Activated T-helper 1 cell treated with Interleukin-2 at 50 U/mL for 16 hours (primary cell): ENCODE measurements around the gene SH3RF2.
"Not testable (repeated sequence)": the region's sequence is repeated elsewhere in the genome, so short reads cannot be mapped to it uniquely, and the experiment has no call there.

Experiments
- DNase-seq: peaks from one replicate; pipeline ENCODE4 v3.0.0-alpha.2; 2020; ENCODE audit warnings: low read depth

SH3RF2 gene

GRCh38 chr5:145980259-145980658 lies 43.9 kb downstream of the SH3RF2 start:
- no peak for DNase-seq

GRCh38 chr5:145980718-145981117 lies 44.3 kb downstream of the SH3RF2 start:
- DNase-seq: no peak

DNA sequence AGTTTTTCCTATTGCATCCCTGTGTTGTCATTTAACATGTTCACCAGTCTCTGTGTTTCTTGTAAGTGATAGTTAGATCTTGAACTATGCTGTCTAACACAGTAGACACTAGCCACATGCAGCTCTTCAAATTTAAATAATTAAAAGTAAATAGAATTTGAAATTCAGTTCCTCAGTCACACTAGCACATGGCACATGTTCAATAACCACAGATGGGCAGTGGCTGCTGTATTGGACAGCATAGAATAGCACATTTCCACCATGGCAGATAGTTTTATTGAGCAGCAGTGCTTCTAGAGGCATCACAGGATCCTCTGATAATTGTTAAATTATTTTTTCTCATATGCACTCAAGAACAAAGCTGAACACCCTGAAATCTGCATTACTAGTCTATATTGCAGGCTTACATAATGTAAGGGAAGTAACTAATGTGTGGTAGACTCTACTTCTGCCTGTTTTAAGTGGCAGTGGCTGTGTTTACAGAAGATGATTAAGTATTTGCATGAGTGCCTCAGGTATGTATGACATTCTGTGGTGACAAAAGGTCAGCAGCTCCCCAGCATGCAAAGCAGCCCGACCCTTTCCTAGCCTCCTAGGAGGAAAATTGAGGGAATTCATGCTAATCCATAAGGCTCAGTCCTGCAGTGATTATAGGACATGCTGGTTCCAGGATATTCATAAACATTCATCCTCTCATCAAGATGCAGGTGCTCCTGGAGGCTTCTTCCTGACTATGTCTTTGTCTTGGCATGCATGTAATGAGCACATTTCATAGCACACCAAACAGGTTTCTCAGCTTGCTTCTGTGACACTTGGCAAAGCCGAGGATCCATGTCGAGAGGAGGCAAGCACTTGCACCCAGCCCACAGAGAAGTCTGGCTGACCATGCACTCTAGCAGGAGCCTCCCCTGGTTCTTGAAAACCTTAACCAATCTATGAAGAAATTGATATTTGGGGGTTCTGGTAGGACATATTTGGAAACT lies 45.5 kb downstream of the SH3RF2 start:
- no peak for DNase-seq

DNA sequence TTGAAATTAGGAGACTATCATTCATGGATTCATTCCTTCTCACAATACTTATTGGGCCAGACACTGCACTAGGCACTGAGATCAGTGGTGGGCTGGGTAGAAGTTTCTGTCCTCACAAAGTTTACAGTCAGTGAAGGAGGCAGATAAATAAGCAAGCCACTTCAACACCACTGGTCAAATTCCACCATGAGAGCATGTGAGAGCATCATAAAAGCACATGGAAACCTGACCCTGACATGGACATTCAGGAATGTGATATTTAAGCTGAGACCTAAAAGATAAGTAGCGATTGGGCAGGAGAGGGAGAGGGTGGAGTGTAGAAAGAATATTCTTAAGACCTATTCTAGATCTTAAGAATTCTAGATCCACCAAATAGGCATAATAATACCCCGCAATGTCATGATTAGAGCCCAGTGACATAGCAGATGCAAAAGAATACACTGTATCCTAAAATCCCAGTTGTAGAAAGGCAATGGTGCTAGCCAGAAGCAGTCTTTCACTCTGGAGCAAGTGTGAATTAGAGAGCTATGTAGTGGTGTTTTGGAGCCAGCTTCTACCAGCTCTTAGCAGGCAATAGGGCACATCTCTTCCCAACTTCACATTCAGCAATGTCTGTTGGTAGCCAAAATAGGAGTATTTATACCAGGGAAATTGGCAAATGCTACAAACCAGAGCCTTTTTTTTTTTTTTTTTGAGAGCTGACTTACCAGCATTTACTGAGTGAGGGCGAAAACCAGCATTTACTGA lies 46.4 kb downstream of the SH3RF2 start:
- DNase-seq: no peak

- DNase-seq: no peak
These were observed 47.1 kb downstream of the SH3RF2 start for GRCh38 chr5:145983446-145983845.

DNA sequence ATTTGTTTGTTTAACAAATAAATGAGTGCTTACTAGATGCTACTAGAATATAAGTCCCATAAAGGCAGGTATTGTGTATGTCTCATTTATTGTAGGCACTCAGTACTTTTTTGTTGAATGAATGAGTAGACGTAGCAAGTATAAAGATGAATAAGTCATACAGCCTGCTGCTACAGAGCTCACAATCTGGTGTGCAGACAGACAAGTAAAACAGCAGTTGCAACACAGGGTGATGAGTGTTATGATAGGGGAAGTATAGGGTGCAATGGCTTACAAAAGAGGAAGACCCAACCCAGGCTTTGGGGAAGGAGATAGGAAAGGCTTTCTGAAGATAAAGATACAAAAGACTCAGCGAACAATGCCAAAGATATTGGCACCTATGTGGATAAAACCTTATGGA lies 47.7 kb downstream of the SH3RF2 start:
- no peak for DNase-seq

DNA sequence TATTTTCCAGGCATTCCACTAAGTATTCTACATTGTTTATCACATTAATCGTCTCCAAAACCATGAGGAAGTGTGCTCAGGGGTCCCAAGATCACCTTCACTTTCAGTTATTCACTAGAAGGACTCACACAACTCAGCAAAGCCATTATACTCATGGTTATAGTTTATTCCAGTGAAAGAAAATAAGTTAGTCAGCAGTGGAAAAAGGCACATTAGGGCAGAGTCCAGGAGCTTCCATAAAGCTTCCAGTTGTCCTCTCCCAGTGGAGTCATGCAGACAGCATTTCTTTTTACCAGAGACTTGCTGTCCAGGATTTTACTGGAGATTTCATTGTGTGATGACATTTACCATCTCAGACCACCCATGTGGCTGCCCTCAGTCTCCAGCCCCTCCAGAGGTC lies 51.5 kb downstream of the SH3RF2 start:
- no peak for DNase-seq

- DNase-seq: no peak
These were observed 52.6 kb downstream of the SH3RF2 start for GRCh38 chr5:145988993-145989392.

- DNase-seq: no peak
These were observed 53.0 kb downstream of the SH3RF2 start for GRCh38 chr5:145989428-145989827.

GRCh38 chr5:145990170-145990569 lies 53.8 kb downstream of the SH3RF2 start:
- DNase-seq: no peak

- no peak for DNase-seq
These were observed 54.7 kb downstream of the SH3RF2 start for GRCh38 chr5:145991044-145991575.

DNA sequence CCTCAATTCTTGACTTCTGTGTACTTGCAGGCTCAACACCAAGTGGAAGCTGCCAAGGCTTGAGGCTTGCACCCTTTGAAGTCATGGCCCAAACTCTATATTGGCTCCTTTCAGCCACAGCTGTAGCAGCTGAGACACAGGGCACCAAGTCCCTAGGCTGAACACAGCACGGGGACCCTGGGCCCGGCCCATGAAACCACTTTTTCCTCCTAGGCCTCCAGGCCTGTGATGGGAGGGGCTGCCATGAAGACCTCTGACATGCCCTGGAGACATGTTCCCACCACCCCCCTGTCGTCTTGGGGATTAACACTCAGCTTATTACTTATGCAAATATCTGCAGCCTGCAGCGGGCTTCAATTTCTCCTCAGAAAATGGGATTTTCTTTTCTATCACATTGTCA lies 57.2 kb downstream of the SH3RF2 start:
- not testable (repeated sequence) for DNase-seq

DNA sequence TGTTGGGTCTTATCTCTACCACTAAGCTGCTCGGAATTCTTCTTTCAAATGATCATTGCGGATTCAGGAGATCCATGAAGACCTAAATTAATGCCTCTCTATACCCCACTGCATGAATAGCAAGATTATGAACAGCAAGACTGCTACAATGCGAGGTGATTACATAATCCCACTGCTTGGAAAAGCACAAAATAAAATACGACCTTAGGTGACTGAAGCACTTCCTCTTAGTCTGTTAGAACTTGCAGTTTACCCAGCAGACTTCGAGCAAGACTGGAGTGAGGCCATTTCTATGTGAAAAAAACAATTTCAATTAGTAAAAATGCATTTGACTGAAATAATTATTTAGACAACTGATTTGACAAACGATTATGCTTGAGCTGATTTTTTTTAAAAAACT lies 59.8 kb downstream of the SH3RF2 start:
- DNase-seq: no peak

DNA sequence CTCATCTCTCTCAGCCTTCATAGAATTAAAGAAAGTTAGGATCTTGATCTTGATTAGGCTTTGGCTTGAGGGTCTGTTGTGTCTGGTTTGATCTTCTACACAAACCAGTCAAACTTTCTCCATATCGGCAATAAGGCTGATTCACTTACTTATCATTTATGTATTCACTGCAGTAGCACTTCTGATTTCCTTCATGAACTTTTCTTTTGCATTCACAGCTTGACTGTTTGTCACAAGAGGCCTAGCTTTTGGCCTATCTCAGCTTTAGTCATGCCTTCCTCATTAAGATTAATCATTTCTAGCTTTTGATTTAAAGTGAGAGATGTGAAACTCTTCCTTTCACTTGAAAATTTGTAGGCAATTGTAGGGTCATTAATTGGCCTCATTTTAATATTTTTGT lies 62.8 kb downstream of the SH3RF2 start:
- DNase-seq: no peak

DNA sequence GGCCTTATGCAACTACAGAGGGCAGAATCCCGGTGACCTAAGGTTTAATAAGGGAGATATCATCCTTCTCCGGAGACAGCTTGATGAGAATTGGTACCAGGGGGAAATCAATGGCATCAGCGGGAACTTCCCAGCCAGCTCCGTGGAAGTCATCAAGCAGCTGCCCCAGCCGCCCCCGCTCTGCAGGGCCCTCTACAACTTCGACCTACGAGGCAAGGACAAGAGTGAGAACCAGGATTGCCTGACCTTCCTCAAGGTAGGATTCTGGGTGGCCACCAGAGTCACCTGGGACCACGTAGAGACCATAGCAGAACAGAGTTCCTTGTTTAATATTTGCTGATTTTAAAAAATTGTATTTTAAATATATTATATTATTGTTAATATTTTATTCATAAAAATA lies 63.7 kb downstream of the SH3RF2 start:
- no peak for DNase-seq

DNA sequence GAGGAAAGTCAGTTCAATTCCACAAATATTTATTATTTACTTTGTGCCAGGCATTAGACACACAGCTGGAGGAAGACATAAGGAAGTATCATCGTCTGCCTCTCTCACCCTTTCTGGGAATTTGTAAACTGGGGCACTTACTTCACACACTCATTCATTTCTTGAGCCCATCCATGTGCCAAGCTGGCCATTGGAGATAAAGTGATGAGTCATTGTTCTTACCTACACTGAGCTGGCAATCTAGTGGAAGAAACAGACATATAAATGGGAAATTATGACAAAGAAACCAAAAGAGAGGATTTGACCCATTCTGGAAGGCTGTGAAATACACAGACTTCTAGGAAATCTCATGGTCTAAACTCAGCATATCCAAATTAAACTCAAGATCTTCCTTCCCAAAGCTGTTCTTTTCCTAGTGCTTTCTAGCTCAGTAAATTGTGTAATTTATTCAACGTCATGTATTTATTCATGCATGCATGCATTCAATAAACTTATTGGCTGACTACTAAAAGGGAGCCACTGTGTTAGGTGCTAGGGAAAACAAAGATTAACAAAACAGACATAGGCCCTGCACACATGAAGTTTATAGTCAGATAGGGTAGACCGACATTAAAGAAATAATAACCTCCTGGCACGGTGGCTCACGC lies 65.3 kb downstream of the SH3RF2 start:
- no peak for DNase-seq

GRCh38 chr5:146002491-146002890 lies 66.1 kb downstream of the SH3RF2 start:
- DNase-seq: no peak

- no peak for DNase-seq
These were observed 67.5 kb downstream of the SH3RF2 start for GRCh38 chr5:146003852-146004251.

DNA sequence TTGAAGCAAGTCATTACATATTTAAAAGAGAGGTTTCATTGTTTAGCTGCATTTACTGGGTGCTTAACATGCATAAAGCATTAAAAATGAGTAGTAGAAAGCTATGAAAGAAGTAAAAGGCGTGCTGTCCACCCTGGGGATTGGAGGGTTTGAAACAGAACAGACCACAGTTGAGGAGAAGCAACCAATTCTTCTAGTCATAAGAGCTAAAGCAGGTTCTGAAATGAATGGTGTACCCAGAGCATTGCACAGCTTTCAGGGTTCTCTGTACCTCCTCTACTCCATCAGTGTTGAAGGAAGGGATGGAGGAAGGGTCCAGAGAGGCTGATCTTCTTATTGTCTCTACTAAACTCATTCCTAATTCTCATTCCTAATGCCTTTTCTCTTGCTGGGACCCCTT lies 68.9 kb downstream of the SH3RF2 start:
- DNase-seq: no peak

DNA sequence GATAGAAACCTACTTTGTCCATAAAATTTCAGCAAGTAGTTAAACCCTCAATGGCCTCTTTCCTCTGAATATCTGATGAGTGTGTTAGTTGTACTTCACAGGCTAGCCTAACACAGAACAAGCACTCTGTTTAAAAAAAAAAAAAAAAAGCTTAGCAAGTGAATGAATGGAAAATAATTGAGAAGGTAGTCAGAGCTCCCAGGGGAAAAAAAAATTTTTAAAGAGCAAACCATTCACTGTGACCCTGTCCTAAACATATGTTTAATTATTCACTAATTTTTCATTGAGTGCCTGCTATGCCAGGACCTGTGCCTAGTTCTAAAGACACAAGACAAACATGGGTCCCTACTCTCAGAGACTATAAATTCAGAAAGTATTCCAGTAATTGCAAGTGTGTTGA lies 69.3 kb downstream of the SH3RF2 start:
- DNase-seq: no peak

- no peak for DNase-seq
These were observed 70.3 kb downstream of the SH3RF2 start for GRCh38 chr5:146006470-146007190.

DNA sequence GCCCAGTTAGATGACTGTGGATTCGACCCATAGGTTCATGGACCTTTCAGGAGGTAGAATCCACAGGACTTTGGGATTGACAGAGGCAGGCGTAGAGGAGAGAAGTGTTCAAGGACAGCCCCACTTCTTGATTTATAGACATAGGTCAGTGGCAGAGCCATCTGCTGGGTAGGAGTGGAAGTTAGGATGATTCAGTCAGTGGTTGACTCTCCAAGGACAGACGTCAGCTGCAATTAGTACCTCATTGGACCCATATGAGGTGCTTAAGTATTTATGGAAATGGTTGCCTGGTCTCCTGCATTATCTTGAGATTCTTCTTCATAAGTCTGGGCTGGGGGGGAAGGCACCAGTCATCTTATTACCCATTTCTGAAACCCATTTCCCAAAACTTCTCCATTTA lies 70.9 kb downstream of the SH3RF2 start:
- no peak for DNase-seq
